NOMO-1 (cell line): Measurements from ENCODE around the gene CCDC8.
"Not testable (repeated sequence)": the region's sequence is repeated elsewhere in the genome, so short reads cannot be mapped to it uniquely, and the experiment has no call there.

Experiments used
- DNase-seq, 2 experiments: peaks; one replicate each; lab custom pipeline; 2025; ENCODE audit not compliant: unreplicated experiment in 2 of 2; lab: John Stamatoyannopoulos, UW

The CCDC8 gene

GRCh38 chr19:46413262-46414031, at the start of gene CCDC8:
TSS of gene CCDC8 (minus strand) at chr19:46413564. CDS start at chr19:46412810, 754 bp downstream.
- DNase-seq, result no peak

GRCh38 chr19:46461537-46461936, 48.2 kb upstream of the CCDC8 start:
- DNase-seq, result no peak

GRCh38 chr19:46460981-46461380, 47.6 kb upstream of the CCDC8 start:
- DNase-seq, result no peak

- DNase-seq, result no peak
These were observed 46.7 kb upstream of the CCDC8 start for GRCh38 chr19:46460055-46460454.

- DNase-seq, result no peak
These were observed 43.6 kb upstream of the CCDC8 start for GRCh38 chr19:46456930-46457329.

GRCh38 chr19:46454244-46454643, 40.9 kb upstream of the CCDC8 start:
- DNase-seq, result no peak

GRCh38 chr19:46453661-46454060, 40.3 kb upstream of the CCDC8 start:
- DNase-seq, result no peak

GRCh38 chr19:46452186-46452585, 38.8 kb upstream of the CCDC8 start:
- DNase-seq, result no peak

GRCh38 chr19:46451352-46451751, 38.0 kb upstream of the CCDC8 start:
- no peak for DNase-seq

- DNase-seq, result no peak
These were observed 37.4 kb upstream of the CCDC8 start for GRCh38 chr19:46450737-46451136.

GRCh38 chr19:46449228-46449627, 35.9 kb upstream of the CCDC8 start:
- DNase-seq, result no peak

- no peak for DNase-seq
These were observed 35.2 kb upstream of the CCDC8 start for GRCh38 chr19:46448601-46449000.

- no peak for DNase-seq
These were observed 34.5 kb upstream of the CCDC8 start for GRCh38 chr19:46447824-46448223.

GRCh38 chr19:46447006-46447405, 33.6 kb upstream of the CCDC8 start:
- no peak for DNase-seq

GRCh38 chr19:46446021-46446420, 32.7 kb upstream of the CCDC8 start:
- no peak for DNase-seq

GRCh38 chr19:46442808-46443450, 29.6 kb upstream of the CCDC8 start:
- DNase-seq, result no peak

- DNase-seq, result no peak
These were observed 28.5 kb upstream of the CCDC8 start for GRCh38 chr19:46441866-46442265.

- not testable (repeated sequence) for DNase-seq
These were observed 22.3 kb upstream of the CCDC8 start for GRCh38 chr19:46435689-46436088.

GRCh38 chr19:46435009-46435408, 21.6 kb upstream of the CCDC8 start:
- DNase-seq, result no peak

GRCh38 chr19:46433470-46433869, 20.1 kb upstream of the CCDC8 start:
- DNase-seq, result not testable (repeated sequence)

- no peak for DNase-seq
These were observed 18.5 kb upstream of the CCDC8 start for GRCh38 chr19:46431824-46432223.

GRCh38 chr19:46429999-46430398, 16.6 kb upstream of the CCDC8 start:
- no peak for DNase-seq
